Measurements from ENCODE around the gene SH3GL2. TPM values are rescaled to one million over a fixed set of nuclear protein-coding genes. Genes with fewer than 3 reads are reported as not detected.

The SH3GL2 gene
- total RNA-seq, 1 experiment from 2014 or later = not detected

DNA sequence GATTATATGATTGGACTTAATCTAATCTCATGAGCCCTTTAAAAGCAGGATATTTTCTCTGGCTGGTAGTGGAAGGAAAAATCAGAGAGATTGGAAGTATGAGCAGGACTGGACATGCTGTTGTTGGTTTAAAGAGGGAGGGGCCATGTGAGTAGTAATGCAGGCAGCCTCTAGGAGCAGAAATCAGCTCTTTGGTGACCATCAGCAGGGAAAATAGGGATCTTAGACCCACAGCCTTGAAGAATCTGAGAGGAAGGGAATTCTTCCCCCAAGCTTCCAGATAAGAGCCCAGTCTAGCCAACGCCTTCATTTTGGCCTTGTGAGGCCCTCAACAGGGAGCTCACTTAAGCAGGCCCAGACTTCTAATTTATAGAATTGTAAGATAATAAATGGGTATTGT lies 9.5 kb downstream of the SH3GL2 start:
- CTCF ChIA-PET = no interaction called here
- ATAC-seq = no peak

GRCh38 chr9:17588941-17589340 lies 10.1 kb downstream of the SH3GL2 start:
- H3K9me3 ChIP-seq (ENCODE audit: control insufficient read depth, insufficient read depth, low read depth, low read length) = no peaks in the 10 kb centered on the region
- ChIA-PET POLR2A (no interaction called here), CTCF (no interaction called here)
- DNase-seq (ENCODE audit: low read depth, low spot score) (no peak), ATAC-seq (no peak)
- BruUV-seq (replicated peaks) = no TSS peak
- intact Hi-C loops (cut with micrococcal nuclease; ENCODE audit: unreplicated experiment) (no loop called here), in situ Hi-C loops (cut with HindIII; ENCODE audit: low pct_unique_long_range_greater_than_20kb, low sequenced_read_pairs) (no loop called here)
- no peak overlapping the region for H3K4me3 ChIP-seq (ENCODE audit: low read depth in 2 of 2, low read length in 2 of 2)
- TF ChIP-seq SIN3A (IDR thresholded peaks at IDR 0.05; ENCODE audit: borderline replicate concordance, insufficient read depth, low read depth, low read length) (no peak), POLR2AphosphoS5 (IDR thresholded peaks at IDR 0.05; ENCODE audit: low read depth, low read length) (no peak), TCF7L2 (IDR thresholded peaks at IDR 0.05; ENCODE audit: low read depth, low read length) (no peak)
- TF ChIP-seq, protein P1, sequence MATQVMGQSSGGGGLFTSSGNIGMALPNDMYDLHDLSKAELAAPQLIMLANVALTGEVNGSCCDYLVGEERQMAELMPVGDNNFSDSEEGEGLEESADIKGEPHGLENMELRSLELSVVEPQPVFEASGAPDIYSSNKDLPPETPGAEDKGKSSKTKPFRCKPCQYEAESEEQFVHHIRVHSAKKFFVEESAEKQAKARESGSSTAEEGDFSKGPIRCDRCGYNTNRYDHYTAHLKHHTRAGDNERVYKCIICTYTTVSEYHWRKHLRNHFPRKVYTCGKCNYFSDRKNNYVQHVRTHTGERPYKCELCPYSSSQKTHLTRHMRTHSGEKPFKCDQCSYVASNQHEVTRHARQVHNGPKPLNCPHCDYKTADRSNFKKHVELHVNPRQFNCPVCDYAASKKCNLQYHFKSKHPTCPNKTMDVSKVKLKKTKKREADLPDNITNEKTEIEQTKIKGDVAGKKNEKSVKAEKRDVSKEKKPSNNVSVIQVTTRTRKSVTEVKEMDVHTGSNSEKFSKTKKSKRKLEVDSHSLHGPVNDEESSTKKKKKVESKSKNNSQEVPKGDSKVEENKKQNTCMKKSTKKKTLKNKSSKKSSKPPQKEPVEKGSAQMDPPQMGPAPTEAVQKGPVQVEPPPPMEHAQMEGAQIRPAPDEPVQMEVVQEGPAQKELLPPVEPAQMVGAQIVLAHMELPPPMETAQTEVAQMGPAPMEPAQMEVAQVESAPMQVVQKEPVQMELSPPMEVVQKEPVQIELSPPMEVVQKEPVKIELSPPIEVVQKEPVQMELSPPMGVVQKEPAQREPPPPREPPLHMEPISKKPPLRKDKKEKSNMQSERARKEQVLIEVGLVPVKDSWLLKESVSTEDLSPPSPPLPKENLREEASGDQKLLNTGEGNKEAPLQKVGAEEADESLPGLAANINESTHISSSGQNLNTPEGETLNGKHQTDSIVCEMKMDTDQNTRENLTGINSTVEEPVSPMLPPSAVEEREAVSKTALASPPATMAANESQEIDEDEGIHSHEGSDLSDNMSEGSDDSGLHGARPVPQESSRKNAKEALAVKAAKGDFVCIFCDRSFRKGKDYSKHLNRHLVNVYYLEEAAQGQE (IDR thresholded peaks at IDR 0.05; ENCODE audit: insufficient read depth in 1 of 2, low read depth in 2 of 2, low read length in 1 of 2) = no peak
- TF ChIP-seq, protein P2, sequence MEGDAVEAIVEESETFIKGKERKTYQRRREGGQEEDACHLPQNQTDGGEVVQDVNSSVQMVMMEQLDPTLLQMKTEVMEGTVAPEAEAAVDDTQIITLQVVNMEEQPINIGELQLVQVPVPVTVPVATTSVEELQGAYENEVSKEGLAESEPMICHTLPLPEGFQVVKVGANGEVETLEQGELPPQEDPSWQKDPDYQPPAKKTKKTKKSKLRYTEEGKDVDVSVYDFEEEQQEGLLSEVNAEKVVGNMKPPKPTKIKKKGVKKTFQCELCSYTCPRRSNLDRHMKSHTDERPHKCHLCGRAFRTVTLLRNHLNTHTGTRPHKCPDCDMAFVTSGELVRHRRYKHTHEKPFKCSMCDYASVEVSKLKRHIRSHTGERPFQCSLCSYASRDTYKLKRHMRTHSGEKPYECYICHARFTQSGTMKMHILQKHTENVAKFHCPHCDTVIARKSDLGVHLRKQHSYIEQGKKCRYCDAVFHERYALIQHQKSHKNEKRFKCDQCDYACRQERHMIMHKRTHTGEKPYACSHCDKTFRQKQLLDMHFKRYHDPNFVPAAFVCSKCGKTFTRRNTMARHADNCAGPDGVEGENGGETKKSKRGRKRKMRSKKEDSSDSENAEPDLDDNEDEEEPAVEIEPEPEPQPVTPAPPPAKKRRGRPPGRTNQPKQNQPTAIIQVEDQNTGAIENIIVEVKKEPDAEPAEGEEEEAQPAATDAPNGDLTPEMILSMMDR (IDR thresholded peaks at IDR 0.05) = no peak
- no peaks in the 10 kb centered on the region for H3K36me3 ChIP-seq (ENCODE audit: control insufficient read depth, insufficient read depth, low read length)
- H3K27me3 ChIP-seq (ENCODE audit: control insufficient read depth, insufficient read depth, low read length) = no peaks in the 10 kb centered on the region
- H3K27ac ChIP-seq (ENCODE audit: low read length) = no peak overlapping the region
- H3K4me1 ChIP-seq (ENCODE audit: control insufficient read depth, insufficient read depth, low read length) = no peaks in the 10 kb centered on the region

More for the DNA sequence above, 9.5 kb downstream of the SH3GL2 start:
- TF ChIP-seq TCF7L2 (IDR thresholded peaks at IDR 0.05; ENCODE audit: low read depth, low read length) (no peak), POLR2AphosphoS5 (IDR thresholded peaks at IDR 0.05; ENCODE audit: low read depth, low read length) (no peak)
- H3K27ac ChIP-seq (ENCODE audit: low read length) = no peak overlapping the region
- no peak overlapping the region for H3K4me3 ChIP-seq (ENCODE audit: low read depth in 2 of 2, low read length in 2 of 2)
- no peaks in the 10 kb centered on the region for H3K4me1 ChIP-seq (ENCODE audit: control insufficient read depth, insufficient read depth, low read length)
- intact Hi-C loops (cut with micrococcal nuclease; ENCODE audit: unreplicated experiment) = no loop called here
- H3K36me3 ChIP-seq (ENCODE audit: control insufficient read depth, insufficient read depth, low read length) = no peaks in the 10 kb centered on the region
- DNase-seq (ENCODE audit: low read depth, low spot score) = no peak
- BruUV-seq (replicated peaks) = no TSS peak
- no peaks in the 10 kb centered on the region for H3K27me3 ChIP-seq (ENCODE audit: control insufficient read depth, insufficient read depth, low read length)
- no peaks in the 10 kb centered on the region for H3K9me3 ChIP-seq (ENCODE audit: control insufficient read depth, insufficient read depth, low read depth, low read length)
- POLR2A ChIA-PET = no interaction called here
- in situ Hi-C loops (cut with HindIII; ENCODE audit: low pct_unique_long_range_greater_than_20kb, low sequenced_read_pairs) = no loop called here

GRCh38 chr9:17589771-17590170 lies 10.9 kb downstream of the SH3GL2 start:
- no peaks in the 10 kb centered on the region for H3K4me1 ChIP-seq (ENCODE audit: control insufficient read depth, insufficient read depth, low read length)
- no peaks in the 10 kb centered on the region for H3K27me3 ChIP-seq (ENCODE audit: control insufficient read depth, insufficient read depth, low read length)
- no peak for DNase-seq (ENCODE audit: low read depth, low spot score)
- intact Hi-C loops (cut with micrococcal nuclease; ENCODE audit: unreplicated experiment) = no loop called here
- no TSS peak for BruUV-seq (replicated peaks)
- no peaks in the 10 kb centered on the region for H3K36me3 ChIP-seq (ENCODE audit: control insufficient read depth, insufficient read depth, low read length)
- in situ Hi-C loops (cut with HindIII; ENCODE audit: low pct_unique_long_range_greater_than_20kb, low sequenced_read_pairs) = no loop called here
- ATAC-seq = no peak
- H3K4me3 ChIP-seq (ENCODE audit: low read depth in 2 of 2, low read length in 2 of 2) = no peak overlapping the region
- H3K27ac ChIP-seq (ENCODE audit: low read length) = no peak overlapping the region
- ChIA-PET POLR2A (no interaction called here), CTCF (no interaction called here)
- H3K9me3 ChIP-seq (ENCODE audit: control insufficient read depth, insufficient read depth, low read depth, low read length) = no peaks in the 10 kb centered on the region
- TF ChIP-seq, protein P2 (IDR thresholded peaks at IDR 0.05) = no peak
- TF ChIP-seq, protein P1 (IDR thresholded peaks at IDR 0.05; ENCODE audit: insufficient read depth in 1 of 2, low read depth in 2 of 2, low read length in 1 of 2) = no peak
- TF ChIP-seq SIN3A (IDR thresholded peaks at IDR 0.05; ENCODE audit: borderline replicate concordance, insufficient read depth, low read depth, low read length) (no peak), TCF7L2 (IDR thresholded peaks at IDR 0.05; ENCODE audit: low read depth, low read length) (no peak)

Data from Panc1 (cell line).